Prostate gland (tissue), 2 donors: ENCODE results near the gene PRAC1. TPM values are rescaled to one million over a fixed set of nuclear protein-coding genes. Genes with fewer than 3 reads are reported as not detected.
A peak's percentile ranks its signal among the peaks of the same experiment; 100 is the strongest.

Source experiments
- DNase-seq: peaks from one replicate; pipeline ENCODE4 v3.0.0-alpha.2; 2019; ENCODE audit warnings: low spot score
- H3K27ac ChIP-seq, 2 donors: fragments of 200-600 bp; sonication (generic); 2 replicates each; pipeline ENCODE4 v1.5.1; 2017 to 2019
- H3K27me3 ChIP-seq: fragments of 200-600 bp; sonication (generic); replicated peaks from 2 replicates; pipeline ENCODE4 v1.5.1; 2019; ENCODE audit not compliant: insufficient read depth
- H3K36me3 ChIP-seq, 2 donors: fragments of 200-600 bp; sonication (generic); 1 replicate in 1 of 2; 2 replicates in 1 of 2; pipeline versions ENCODE4 v1.5.1 to v1.8.1; 2017 to 2019
- H3K4me1 ChIP-seq: fragments of 200-600 bp; sonication (generic); replicated peaks from 2 replicates; pipeline ENCODE4 v1.5.1; 2019
- H3K4me3 ChIP-seq, 2 donors: fragments of 200-600 bp; sonication (generic); 2 replicates each; pipeline ENCODE4 v1.5.1; 2017 to 2019
- H3K9me3 ChIP-seq: fragments of 200-600 bp; sonication (generic); 2 replicates; pipeline ENCODE4 v1.5.1; 2017
- POLR2A ChIP-seq: fragments of 450-650 bp; IDR thresholded peaks from one replicate; pipeline ENCODE4 v1.6.1; 2016; ENCODE audit warnings: antibody characterized with exemption, mild to moderate bottlenecking
- POLR2AphosphoS5 ChIP-seq: sonication (generic); formaldehyde crosslinking; IDR thresholded peaks from one replicate; pipeline ENCODE4 v1.6.1; 2017; ENCODE audit warnings: antibody characterized with exemption
- WGBS: methylation state at CpG from one replicate; pipeline ENCODE4 v1.1.5; 2018; 5-methylcytosine and 5-hydroxymethylcytosine counted together
- intact Hi-C: fragments of 100-400 bp; cut with DNase I; formaldehyde crosslinking; loops from one replicate; pipeline ENCODE4 v1.14.2; 2022
- total RNA-seq, 2 donors: library from RNA; depleted of rRNA; stranded (reverse); fragments of >200 nt; gene quantifications; one replicate each; pipeline ENCODE4 v1.1.0, GENCODE V29; 2016
- TF ChIP-seq, protein P1 (sequence below), 4 experiments: fragments of 200-600 bp in 2 of 4; fragments of 450-650 bp in 2 of 4; sonication (generic) in 2 of 4; IDR thresholded peaks; 1 replicate in 3 of 4; 2 replicates in 1 of 4; pipeline ENCODE4 v1.5.1; 2016 to 2019; ENCODE audit warnings: antibody characterized with exemption in 4 of 4, mild to moderate bottlenecking in 2 of 4, moderate library complexity in 2 of 4

The PRAC1 gene
- total RNA-seq, 2 donors from 2014 or later = 56.7 to 243 TPM

DNA sequence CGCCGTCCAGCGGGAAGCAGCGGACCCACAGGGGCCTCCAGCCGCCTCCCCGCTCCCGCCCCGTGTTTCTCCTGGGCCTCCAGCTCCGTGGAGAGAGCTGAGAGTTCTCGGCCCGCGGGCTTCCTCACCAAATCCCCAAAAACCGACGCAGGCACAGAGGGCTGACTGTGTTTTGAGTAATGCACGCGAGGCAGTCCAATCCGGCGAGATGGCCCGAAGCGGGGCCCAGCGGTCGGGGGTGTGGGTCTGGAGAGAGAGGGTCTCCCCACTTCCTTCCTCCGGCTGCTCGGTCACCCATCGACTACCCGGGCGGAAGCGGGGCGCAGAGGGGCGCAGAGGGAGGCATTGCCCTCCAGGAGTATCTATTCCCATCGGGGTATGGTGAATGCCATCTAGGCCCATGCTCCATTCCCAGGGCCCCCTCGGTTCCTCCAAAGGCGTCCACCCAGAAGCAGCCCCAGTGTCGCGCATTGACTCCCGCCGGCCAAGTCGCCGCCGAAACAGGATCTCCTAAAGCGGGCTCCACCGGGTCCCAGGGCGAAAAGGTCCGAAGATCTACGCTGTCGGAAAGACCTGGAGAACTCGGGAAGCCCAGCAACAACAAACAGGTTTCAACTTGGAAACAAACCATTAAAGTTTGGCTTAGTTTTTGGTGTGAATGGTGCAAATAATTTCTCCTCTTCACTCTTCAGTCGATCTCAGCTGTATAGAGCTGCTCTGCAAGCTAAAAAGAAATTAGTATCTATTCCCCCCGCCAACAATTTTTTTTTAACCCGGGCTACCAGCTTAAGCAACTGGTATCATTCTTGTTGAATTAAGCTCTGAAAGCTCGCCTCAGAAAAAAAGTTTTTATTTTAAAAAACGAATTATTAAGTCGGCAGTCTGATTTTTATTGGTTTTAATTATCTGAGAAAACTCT, 25.4 kb upstream of the PRAC1 start:
- Histone ChIP-seq H3K36me3 (no peaks in the 10 kb centered on the region), H3K27ac (peak overlapping the region; percentile 87 to 97), H3K9me3 (no peaks in the 10 kb centered on the region), H3K4me3 (peak overlapping the region; percentile 5 to 30), H3K4me1 (peaks cover 17% of the 10 kb centered on the region), H3K27me3 (no peaks in the 10 kb centered on the region)
- intact Hi-C loops = no loop called here
- no peak for TF ChIP-seq POLR2A
- TF ChIP-seq POLR2AphosphoS5 = no peak
- TF ChIP-seq, protein P1, sequence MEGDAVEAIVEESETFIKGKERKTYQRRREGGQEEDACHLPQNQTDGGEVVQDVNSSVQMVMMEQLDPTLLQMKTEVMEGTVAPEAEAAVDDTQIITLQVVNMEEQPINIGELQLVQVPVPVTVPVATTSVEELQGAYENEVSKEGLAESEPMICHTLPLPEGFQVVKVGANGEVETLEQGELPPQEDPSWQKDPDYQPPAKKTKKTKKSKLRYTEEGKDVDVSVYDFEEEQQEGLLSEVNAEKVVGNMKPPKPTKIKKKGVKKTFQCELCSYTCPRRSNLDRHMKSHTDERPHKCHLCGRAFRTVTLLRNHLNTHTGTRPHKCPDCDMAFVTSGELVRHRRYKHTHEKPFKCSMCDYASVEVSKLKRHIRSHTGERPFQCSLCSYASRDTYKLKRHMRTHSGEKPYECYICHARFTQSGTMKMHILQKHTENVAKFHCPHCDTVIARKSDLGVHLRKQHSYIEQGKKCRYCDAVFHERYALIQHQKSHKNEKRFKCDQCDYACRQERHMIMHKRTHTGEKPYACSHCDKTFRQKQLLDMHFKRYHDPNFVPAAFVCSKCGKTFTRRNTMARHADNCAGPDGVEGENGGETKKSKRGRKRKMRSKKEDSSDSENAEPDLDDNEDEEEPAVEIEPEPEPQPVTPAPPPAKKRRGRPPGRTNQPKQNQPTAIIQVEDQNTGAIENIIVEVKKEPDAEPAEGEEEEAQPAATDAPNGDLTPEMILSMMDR (IDR thresholded peaks at IDR 0.05) = no peak
- WGBS = 4% methylated on average over 39 of the region's 53 CpGs
- DNase-seq = peak; percentile 46

DNA sequence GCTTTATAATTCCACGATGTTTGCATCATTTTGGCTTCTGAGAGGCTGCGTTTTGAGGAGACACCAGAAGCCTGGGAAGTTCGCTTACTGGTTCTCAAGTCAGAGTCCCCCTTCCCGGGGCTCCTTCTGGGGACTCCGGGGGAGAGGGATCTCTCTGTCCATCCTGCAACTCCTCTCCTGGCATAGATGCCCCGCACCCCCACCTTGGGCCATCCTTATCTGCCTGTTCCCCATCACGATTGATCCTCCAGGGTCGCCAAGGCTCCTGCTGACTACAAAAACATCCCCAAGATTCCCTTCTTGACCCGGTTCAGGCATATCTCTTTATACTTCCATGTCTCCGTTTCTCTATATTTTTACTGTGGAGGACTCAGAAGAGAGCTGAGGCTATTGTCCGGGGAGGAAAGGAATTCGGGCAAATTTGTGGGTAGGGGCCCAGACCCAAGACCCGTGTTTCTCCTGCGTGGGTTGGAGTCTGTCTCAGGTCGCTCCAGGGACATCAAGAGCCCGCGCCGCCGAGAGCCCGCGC, 24.7 kb upstream of the PRAC1 start:
- Histone ChIP-seq H3K9me3 (no peaks in the 10 kb centered on the region), H3K4me3 (peak overlapping the region; percentile 5 to 30), H3K27me3 (no peaks in the 10 kb centered on the region), H3K36me3 (no peaks in the 10 kb centered on the region), H3K4me1 (peaks cover 12% of the 10 kb centered on the region), H3K27ac (peak overlapping the region; percentile 87 to 97)
- TF ChIP-seq, protein P1 (IDR thresholded peaks at IDR 0.05) = no peak
- TF ChIP-seq POLR2A (no peak), POLR2AphosphoS5 (no peak)
- 4% methylated on average over 17 of the region's 21 CpGs for WGBS
- no peak for DNase-seq
- intact Hi-C loops = no loop called here

DNA sequence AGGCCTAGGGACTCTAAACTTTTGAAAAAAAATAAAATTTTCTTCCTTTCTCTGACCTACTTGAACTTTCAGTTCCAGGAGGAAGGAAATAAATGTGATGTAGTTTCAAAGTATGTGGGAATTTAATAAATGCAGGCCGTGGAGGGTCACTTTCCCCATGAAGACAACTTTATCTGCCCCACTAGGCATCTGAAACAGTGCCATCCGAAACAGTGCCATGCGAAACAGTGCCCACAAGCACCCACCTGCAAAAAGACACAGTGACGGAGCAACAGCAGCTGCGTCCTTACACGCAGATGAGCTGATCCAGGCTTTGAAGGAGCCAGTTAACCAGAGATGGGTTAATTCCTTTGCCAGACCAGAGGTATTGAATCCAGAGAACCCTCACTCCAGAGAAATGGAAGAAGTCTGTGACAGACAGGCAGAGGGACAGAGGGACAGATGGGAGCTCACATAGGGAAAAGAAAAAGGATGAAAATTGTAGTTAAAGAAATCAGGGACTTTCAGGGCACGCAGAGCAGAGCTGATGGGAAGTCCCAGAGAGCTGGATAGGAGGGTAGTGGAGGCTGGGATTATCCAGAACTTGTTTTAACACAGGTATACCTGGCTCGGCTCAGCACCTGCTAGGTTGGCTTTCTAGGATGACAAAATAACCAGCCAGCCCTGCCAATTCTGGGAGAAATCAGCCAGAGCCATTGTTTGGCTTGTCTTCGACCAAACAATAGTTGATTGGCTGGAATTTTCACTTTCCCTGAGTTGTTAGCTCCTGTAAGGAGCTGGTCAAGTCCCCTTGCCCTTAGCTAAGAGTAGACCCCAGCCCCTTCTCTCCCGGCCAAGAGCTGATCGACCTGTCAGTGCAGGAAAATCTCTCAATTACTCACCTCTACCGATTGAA, 23.3 kb upstream of the PRAC1 start:
- Histone ChIP-seq H3K4me1 (peaks cover 5% of the 10 kb centered on the region), H3K36me3 (no peaks in the 10 kb centered on the region), H3K4me3 (peak overlapping the region in 1 of 2 donors; percentile 30), H3K27me3 (no peaks in the 10 kb centered on the region), H3K9me3 (no peaks in the 10 kb centered on the region), H3K27ac (peak overlapping the region; percentile 87 to 97)
- 6% methylated on average over 12 of the region's 12 CpGs for WGBS
- TF ChIP-seq POLR2AphosphoS5 (peak; percentile 82), POLR2A (no peak)
- peak; percentile 94 for DNase-seq
- intact Hi-C loops = no loop called here

DNA sequence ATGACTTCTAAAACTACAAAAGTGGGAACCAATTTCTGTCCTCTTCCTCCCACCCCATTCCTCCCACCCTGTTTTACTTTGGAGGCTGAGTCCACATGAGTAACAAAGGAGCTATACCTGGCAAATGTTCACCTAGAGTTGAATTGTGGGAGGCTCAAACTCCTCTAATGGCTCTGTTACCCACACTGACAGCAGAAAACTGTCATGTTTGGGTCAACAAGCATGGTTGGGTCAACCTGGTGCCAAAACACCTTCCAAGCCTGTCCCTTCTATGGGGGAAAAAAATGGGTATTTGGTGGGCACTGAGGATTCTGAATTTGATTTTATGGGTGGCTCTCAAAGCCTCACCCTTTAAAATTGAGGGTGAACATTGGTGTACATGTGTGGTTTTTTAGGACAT, 18.2 kb upstream of the PRAC1 start:
- intact Hi-C loops = no loop called here
- no peak overlapping the region for H3K4me3 ChIP-seq
- H3K4me1 ChIP-seq = peaks cover 4% of the 10 kb centered on the region
- no peaks in the 10 kb centered on the region for H3K27me3 ChIP-seq
- no peaks in the 10 kb centered on the region for H3K9me3 ChIP-seq
- no peaks in the 10 kb centered on the region for H3K36me3 ChIP-seq
- no peak for DNase-seq
- no peak overlapping the region for H3K27ac ChIP-seq
- TF ChIP-seq POLR2AphosphoS5 (no peak), POLR2A (no peak)
- TF ChIP-seq, protein P1 (IDR thresholded peaks at IDR 0.05) = no peak
